Epithelial cell of prostate (primary cell): ENCODE data around the gene AXL.

Experiments used
- DNase-seq: peaks from one replicate; pipeline ENCODE4 v3.0.0-alpha.2; 2011; ENCODE audit warnings: low read depth, low spot score
- H3K27ac ChIP-seq: fragments of 450-650 bp; 2 replicates; pipeline ENCODE4 v1.5.1; 2017; ENCODE audit warnings: mild to moderate bottlenecking

Gene AXL

DNA sequence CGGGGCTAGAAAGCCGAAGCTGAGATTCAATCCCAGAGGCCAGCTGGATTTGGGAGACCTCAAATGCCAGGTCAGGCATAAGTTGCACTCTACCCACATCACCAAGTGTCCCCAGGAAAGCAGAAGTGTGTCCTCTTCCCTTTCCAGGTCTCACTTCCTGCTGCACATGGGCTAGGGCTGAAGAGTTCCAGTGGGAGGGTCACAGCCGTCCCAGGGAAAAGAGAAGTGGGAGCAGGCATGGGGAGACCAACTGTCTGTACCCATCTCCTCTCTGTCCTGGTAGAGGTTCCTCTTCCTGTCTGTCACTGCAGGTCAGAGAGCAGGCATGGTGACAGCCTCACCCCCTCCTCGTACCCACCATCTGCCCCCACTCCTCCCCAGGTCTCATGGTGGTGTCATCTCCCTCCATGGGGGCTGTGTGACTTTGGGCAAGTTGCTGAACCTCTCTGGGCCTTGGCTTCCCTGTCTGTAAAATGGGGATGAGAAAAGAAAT is 14.8 kb downstream of the AXL start:
- no peak for DNase-seq
- H3K27ac ChIP-seq = no peak overlapping the region

DNA sequence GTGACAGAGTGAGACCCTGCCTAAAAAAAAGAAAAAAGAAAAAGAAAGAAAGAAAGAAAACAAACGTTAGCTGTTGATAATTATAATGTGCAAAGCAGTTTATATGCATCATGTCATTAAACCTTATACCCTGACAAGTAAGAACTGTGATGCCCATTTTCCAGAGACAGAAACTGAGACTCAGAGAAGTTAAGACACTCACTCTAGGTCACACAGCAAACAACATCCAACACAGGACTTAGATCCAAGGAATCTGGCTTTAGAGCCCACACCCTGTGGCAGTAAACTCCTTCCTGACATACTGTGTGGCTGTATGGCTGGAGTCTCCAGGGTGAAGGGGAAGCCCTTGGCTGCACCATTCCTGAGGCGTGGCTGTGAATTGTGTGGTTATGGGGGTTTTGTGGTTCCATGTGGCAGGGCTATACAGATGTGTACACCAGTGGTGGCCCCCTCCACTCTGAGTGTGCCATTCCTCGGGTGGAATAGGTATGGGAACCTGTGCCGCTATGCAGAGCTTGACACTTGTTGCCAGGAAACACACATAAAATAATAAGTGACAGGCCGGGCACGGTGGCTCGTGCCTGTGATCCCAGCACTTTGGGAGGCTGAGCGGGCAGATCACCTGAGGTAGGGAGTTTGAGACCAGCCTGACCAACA is 15.6 kb downstream of the AXL start:
- no peak for DNase-seq

DNA sequence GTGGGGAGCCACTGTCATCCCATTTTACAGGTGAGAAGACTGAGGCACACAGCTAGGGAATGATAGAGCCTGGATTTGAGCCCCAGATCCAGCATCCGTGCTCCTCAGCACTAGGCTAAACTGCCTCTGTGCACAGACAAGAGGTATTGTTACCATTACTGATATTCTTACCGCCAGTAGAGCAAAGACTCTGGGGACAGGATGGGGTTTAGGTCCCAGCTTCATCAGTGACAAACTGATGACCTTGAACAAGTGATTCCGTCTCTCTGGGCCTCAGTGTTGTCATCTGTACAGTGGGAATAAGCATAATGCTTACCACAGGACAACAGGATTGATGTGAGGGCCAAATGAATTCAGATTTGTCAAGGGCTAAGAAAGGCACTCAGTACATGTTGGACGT is 16.5 kb downstream of the AXL start:
- H3K27ac ChIP-seq = no peak overlapping the region
- DNase-seq = no peak

More for the DNA sequence above, 15.6 kb downstream of the AXL start:
- H3K27ac ChIP-seq = no peak overlapping the region

DNA sequence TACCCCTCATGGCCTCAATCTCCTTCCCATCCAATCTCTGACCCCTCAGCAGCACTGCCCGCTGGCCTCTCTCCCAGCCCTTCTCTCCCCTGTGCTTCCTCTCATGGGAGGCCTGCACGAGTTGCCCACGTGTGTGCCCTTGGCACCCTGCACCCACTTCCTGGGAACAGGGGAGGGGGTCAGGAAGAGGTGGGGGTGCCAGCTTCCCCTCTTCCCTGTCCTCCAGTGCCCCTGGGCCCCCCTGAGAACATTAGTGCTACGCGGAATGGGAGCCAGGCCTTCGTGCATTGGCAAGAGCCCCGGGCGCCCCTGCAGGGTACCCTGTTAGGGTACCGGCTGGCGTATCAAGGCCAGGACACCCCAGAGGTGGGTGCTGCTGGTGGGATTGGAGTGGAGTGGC is 19.2 kb downstream of the AXL start:
- DNase-seq = no peak
- H3K27ac ChIP-seq = no peak overlapping the region

DNA sequence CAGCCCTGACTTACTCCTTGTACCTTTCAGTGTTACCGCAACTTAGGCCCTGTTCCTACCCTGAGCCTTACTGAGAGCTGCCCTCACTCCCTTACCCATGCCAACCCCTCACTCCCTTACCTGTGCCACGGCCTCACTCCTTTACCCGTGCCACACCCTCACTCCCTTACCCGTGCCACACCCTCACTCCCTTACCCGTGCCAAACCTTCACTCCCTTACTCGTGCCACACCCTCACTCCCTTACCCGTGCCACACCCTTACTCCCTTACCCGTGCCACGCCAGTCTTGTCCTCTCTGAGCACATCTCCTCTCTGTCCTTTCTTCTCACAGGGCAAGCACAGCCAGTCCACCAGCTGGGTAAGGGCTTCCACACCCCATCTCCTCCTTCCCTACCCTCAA is 20.3 kb downstream of the AXL start:
- H3K27ac ChIP-seq = no peak overlapping the region
- no peak for DNase-seq

DNA sequence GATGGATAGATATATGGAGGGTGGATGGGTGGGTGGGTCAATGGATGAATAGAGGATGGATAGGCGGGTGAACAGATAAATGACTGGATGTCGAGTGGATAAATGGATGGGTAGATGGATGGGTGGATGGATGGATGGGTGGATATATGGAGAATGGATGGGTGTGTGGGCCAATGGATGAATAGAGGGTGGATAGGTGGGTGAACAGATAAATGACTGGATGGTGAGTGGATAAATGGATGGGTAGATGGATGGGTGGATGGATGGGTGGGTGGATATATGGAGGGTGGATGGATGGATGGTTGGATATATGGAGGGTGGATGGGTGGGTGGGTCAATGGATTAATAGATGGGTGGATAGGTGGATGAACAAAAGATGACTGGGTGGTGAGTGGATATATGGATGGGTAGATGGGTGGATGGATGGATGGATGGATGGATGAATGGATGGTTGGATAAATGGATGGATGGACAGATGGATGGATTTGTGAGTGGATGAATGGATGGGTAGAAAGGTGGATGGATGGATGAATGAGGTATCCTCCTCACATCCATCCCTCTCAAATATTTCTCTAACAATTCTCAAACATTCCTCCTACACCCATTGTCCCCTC is 21.0 kb downstream of the AXL start:
- no peak overlapping the region for H3K27ac ChIP-seq
- no peak for DNase-seq

DNA sequence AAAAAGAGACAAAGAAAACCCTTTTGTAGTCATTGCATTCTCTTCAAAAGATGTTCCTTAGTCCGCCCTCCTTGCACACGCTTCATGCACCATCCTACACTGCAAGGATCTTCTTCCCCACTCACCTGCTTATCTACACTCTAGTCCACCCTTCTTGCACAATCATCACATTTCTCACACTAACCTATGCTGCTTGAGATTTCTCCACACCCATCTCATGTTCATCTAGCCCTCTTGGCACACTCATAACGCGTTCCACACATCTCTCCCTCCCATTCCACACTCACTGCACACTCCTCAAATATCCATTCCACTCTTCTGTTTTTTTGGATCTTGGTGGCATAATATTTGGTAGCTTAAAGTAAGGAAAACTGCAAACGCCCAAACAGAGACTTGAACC is 22.8 kb downstream of the AXL start:
- no peak overlapping the region for H3K27ac ChIP-seq
- DNase-seq = no peak

DNA sequence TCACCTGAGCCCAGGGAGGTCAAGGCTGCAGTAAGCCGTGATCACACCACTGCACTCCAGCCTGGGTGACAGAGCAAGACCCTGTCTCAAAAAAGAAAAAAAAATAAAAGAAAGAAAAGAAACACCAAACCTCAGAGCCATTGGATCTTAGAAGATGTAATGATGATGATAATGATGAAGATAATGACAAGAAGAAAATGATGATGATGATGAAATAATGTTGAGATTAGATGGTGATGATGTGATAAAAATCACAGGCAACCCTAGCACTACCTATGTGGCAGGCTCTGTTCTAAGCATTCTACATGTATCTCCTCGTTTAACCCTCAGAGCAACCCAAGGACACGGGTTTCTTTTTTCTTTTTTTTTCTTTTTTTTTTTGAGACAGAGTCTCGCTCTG is 25.1 kb downstream of the AXL start:
- no peak for DNase-seq
- no peak overlapping the region for H3K27ac ChIP-seq

DNA sequence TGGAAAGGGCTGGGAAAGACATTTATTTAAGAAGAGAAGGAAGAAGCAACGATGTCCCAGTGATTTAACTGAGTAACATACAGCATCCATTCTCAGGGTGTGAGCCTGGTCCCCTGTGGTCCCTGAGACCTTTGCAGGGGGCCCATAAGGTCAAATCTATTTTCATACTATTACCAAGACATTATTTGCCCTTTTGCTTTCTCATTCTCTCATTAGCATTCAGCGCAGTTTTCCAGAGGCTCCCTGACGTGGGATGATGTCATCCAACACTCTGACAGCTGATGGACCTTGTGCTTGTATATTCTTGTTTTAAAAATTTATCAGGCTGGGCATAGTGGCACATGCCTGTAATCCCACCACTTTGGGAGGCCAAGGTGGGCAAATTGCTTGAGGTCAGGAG is 26.8 kb downstream of the AXL start:
- no peak for DNase-seq
- H3K27ac ChIP-seq = no peak overlapping the region

DNA sequence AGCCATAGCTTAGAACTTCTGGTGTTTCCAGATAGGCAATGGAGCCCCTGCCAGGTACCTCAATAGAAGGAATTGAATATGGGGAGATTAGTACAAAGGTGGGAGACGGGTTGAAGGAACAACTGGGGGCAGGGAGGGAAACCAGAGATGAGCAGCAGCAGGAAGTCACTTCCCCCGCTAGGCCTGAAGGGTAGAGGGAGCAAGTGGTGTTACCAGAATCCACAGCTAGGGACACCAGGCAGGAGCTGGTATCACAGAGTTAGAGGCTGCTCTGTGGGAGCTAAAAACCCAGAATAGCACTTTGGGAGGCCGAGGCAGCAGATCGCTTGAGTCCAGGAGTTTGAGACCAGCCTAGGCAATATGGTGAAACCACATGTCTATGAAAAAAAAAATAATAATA is 29.9 kb downstream of the AXL start:
- no peak for DNase-seq
- H3K27ac ChIP-seq = no peak overlapping the region

DNA sequence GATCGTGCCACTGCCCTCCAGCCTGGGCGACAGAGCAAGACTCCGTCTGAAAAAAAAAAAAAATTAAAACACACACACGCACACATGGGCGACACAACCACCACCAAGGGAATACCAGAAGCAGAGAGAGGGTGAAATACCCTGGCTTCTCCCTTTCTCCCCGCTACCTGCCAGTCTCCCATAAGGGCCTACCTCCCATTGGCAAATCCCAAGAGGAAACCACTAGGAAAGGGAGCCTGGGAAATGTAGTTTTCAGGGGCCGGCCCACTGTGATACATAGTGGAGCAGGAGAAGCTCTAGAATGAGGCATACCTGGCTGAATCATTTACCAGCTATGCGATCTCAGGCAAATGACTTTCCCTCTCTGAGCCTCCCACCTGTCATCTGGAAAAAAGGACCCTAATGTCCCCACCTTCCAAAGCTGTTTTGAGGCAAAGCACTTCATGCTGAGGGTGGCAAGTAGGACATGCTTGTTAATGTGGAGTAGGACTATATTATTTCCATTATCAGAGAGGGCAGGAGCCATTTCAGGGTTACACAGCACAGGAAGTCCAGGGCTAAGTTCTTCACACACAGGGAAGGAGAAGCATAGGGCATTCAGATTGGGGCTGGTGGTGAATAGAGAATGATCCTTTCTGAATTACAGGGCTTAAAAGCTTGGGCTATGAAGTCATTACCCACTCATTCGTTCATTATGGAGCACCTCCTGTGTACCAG is 30.8 kb downstream of the AXL start:
- H3K27ac ChIP-seq = no peak overlapping the region
- no peak for DNase-seq

DNA sequence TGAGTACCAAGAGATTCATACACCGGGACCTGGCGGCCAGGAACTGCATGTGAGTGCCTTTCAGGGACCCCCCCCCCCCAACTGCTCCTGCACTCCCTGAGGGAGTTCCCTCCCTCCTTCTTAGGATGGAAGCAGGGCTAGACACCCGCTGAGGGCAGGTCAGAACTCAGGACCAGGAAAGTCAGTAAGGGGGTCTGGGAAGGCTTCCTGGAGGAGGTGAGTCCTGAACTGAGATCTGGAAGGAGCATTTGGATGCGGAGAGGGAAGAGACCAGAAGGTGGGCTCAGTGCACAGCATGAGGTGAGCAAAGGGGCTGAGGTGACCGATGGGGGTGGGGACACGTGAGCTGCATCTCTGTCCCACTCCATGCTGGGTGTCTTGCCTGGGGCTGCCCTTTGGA is 34.6 kb downstream of the AXL start:
- no peak for DNase-seq
- H3K27ac ChIP-seq = no peak overlapping the region

DNA sequence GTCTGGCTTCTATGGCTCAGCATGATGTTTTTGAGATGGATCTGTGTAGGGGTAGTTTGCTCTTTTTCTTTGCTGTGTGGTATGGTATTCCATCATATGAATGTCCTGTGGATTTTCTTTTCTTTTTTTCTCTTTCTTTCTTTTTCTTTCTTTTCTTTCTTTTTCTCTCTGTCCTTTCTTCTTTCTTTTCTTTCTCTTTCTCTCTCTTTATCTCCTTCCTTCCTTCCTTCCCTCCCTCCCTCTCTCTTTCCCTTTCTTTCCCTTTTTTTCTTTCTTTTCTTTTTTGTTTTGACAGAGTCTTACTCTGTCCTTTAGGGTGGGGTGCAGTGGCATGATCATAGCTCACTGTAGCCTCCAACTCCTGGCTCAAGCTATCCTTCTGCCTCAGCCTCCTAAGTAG is 36.1 kb downstream of the AXL start:
- DNase-seq = no peak
- H3K27ac ChIP-seq = no peak overlapping the region

DNA sequence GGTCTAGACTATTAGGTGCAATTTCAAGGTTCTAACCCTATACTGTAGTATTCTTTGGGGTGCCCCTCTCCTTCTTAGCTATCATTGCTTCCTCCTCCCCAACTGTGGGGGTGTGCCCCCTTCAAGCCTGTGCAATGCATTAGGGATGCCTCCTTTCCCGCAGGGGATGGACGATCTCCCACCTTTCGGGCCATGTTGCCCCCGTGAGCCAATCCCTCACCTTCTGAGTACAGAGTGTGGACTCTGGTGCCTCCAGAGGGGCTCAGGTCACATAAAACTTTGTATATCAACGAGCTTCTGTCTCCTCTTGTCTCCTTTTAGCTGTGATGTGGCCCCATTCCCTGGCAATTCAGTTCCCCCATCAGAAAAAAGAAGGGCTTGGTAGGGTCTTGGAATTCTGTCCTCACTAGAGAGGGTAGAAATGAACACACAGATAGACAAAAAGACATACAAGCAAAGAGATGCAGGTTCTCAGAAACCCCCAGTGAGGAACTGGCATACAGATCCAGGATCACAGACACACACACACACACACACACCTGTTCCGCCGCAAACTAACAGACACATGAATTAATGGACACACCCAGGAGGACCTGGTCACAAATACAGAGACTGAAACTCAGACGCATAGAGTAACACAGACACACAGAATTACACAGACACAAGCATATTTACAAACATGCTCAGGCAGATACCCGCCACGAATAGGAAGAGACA is 42.6 kb downstream of the AXL start:
- H3K27ac ChIP-seq = peak overlapping the region; percentile 93
- DNase-seq = peak; percentile 16

DNA sequence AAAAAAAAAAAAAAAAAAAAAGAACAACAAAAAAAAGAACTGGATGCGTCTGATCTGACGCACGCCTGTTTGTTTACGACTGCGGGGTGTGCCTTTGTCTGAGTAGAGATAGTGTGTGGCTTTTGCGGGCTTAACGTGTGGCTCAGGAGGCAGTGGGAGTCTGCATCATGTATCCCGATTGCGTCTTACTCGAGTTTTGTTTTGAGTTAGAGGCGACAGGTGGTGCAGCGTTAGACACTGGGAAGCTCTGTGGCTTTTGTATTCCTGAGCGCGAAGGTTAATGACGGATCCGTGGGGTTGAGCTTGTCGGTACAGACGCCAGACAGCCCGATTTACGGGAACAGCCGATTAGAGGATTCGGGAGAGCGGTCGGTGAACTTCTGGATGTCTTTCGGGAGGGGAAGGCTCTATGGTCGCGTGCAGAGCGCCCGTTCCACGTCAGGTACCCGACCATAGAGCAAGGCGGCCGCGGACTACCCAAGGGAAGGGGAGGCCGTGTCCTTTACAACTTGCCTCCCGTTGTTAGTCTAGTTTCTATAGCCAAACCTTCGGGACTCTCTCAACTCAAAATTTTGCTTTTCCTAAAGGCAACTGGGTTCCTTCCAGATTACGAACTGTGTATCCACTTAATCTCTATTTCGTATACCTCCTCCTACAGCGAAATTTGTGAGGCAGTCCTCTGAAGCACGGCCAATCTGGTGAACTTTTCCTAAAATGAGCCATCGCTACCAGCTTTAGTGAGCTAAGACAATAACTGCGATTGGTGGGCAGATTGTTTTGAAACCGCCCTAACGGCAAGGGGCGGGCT is 44.2 kb downstream of the AXL start:
- peak; percentile 71 for DNase-seq
- peak overlapping the region; percentile 93 for H3K27ac ChIP-seq

DNA sequence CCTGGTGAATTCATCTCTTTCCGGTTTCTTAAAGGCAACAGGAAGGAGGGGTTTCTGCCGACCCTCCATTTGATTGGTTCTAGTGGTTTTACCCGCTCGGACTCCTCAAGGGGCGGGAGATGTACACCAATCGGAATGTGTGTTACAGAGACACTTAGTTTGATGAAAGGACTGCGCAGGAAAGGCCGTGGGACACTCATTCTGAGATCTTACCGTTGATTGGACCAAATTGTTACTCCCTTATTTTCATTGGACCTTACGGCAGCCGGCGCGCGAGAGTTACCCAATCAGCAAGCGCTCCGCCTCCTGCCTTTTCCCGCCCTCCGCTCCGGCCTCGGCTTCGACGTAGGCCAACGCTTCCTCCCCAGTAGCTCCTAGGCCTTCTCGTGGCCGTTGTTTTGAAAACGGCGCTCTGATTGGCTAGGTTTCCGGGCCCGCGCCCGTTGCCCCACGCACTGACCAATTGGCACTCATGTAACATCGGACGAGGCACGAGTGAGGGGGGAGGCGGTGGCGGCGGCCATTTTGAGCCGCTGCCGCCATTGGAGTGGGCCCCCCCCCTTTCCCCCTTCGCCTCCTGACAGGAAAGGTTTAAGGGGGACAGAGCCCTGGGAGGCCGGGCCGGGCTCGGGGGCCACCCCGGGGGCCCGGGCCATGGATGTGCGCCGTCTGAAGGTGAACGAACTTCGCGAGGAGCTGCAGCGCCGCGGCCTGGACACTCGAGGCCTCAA is 45.0 kb downstream of the AXL start, which contains the start of gene HNRNPUL1:
Gene HNRNPUL1, plus strand, starts transcription at position 523 of the 731 bp plus-strand sequence. Its CDS starts 132 bp downstream, at position 655.
- DNase-seq = peak; percentile 100
- peak within 1 kb of the TSS; percentile 93 for H3K27ac ChIP-seq

DNA sequence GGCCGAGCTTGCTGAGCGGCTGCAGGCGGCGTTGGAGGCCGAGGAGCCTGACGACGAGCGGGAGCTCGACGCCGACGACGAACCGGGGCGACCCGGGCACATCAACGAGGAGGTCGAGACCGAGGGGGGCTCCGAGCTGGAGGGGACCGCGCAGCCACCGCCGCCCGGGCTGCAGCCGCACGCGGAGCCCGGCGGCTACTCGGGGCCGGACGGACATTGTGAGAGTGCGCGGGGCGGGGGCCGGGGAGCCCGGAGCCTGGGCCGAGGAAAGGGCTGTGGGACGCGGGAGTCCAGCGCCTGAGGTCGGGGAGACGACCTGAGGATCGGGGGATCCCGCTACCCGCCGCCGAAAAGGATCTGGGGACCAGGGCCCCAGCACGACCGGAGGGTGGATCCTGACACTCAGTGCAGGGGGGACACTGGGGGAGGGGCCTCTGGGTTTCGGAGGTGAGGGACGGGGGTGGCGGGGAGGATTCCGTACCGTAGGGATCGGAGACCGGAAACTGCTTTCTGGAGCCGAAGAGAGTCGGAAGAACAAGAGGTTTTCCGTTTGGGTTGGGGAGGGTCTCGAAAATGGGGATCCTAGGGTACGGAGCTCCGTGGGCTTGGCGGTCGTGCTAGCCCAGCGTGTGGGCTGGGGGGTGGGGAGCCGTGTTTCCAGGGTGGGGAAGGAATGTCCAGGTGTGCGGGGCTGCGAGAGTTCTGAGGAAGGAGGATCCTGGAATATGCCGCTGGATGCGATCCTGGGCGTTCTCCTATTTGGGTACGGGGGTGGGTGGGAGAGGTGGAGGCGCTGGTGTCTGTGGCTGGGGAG is 45.8 kb downstream of the AXL start:
- H3K27ac ChIP-seq = peak overlapping the region; percentile 93
- no peak for DNase-seq

DNA sequence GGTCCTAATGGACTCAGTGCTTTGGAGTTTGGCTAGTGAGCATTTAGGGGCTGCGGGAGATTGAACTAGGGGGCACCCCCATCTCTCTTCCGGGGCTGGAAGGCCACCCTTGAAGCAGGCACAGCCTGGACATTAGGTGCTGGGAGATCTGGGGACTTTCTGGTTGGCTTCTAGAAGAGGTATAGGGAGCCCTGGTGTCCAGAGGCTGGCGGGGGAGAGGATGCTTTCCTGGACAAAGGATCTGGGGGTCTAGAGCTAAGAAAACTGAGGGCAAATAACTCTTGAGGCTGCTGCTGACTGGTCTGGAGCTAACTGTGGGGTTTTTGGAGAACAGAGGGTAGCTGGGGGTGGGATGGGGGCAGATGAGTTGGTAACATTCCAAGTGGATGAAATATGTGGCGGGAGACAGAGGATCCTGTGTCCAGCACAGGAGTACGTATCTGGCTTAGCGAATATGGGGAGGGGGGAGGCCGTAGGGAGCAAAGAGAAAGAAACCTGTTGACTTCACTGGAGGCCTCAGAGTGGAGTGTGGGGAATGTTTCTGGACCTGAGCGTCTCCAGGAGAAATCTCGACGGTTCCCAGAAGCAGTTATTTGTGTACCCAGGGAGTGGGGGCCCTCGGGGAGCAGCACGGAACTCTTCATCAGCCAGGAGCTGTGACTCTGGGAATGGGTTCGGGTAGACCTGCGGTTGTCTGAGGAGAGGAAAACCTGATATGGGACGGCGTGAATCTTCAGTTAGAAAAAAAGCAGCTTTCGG is 46.6 kb downstream of the AXL start:
- no peak for DNase-seq
- H3K27ac ChIP-seq = peak overlapping the region; percentile 93
